HG03095 (cell line): ENCODE results near the gene IL1RN.
"Not testable (repeated sequence)": the region's sequence is repeated elsewhere in the genome, so short reads cannot be mapped to it uniquely, and the experiment has no call there.

ENCODE experiments used
- ATAC-seq: cut with Tn5 transposase; IDR thresholded peaks from one replicate; pipeline ENCODE4 v1.9.1; 2021; ENCODE audit warnings: moderate library complexity; ENCODE audit not compliant: unreplicated experiment

Gene IL1RN

GRCh38 chr2:113126845-113127645, at the start of gene IL1RN:
Gene IL1RN (plus strand): TSS chr2:113127598. CDS start chr2:113127625, 27 bp downstream.
- no peak for ATAC-seq

GRCh38 chr2:113077921-113078320, 49.5 kb upstream of the IL1RN start:
- no peak for ATAC-seq

DNA sequence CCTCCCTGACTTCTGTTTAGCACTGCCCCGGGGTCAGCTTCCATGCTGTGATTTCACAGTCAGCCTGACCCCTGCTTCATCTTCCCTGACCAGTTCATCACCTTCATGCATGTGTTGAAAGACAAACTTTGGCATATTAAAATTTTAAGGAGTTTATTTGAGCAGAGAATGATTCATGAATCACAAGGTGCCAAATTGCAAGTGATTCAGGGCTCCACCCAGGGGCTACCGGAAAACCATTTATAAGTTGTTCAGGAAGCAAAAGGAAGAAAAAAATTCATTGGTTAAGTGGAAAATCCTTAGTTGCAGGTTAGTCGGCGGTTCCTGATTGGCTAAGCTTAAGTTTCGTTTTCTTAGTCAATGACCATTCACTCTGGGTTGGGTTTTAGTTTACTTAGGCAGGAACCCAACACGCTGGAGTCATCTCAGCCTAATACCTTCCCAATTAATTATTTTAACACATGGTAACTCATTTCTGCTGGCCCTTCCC, 49.0 kb upstream of the IL1RN start:
- no peak for ATAC-seq

DNA sequence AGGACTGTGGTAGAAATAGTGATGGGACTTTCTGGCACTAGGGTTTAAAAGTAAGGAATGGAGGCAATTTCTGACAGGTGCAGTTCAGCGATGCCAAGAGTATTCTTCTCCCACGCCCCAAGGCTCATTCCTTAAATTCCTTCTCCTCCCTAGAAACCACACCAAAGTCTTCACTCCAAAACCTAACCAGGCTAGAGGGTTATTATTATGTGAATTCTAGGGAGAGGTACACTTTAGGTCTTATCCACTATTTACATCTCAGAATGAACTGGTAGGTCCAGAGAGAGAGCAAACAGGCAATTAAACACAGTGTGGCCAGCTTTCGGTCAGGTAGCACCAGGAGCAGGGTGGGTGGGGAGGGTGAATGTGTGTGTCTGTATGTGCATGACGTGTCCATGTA, 48.3 kb upstream of the IL1RN start:
- ATAC-seq: no peak

GRCh38 chr2:113080134-113080533, 47.3 kb upstream of the IL1RN start:
- ATAC-seq: no peak

GRCh38 chr2:113081488-113082210, 45.7 kb upstream of the IL1RN start:
- no peak for ATAC-seq

DNA sequence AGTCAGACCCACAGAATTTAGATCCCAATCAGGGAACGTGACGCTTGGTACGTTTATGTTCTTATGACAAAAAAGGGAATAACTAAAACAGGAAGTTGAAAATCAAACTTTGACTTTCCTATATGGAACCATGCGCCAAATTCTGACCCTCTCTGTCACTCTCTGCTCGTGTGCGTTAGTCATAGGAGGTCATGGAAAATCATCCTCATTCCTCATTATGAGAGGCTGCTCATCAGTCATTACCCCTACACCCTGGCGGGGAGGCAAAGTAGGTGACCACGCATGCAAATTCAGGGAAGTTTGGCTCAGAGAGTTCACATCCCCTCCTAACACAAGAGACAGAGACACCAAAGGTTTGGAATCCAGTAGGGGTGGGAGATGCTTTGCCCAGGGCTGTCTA, 44.1 kb upstream of the IL1RN start:
- ATAC-seq: no peak

DNA sequence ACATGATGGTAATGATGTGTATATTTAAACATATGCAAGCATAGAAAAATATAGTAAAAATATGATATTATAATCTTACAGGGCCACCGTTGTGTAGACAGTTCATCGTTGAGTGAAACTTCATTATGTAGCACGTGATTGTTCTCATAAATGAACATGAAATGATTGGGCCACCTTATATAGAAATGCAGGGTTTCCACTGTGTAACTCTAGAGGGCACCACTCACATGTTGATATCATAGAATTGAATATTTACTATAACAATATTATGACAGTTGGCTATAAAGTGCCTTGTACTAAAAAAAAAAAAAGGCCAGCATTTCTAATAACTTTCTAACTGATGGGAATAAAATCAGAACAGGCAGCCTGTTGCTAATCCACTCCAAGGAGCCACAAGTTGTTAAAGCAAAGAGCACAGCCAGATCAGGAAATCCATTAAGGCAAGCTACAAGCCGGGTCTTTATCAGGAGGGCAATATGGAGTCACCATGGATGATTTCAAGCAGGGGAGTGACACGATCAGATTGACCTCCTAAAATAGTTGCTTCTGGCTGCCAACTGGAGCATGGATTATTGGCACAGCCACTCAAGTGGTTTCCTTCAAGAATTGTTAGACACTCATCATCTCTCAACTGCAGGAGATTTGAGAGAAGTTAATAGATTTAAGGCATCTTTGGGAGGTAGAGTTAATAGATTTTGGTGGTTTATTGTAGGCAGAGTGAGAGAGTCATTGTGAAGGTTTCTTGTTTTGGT, 43.0 kb upstream of the IL1RN start:
- no peak for ATAC-seq

- ATAC-seq: no peak
These were observed 41.9 kb upstream of the IL1RN start for GRCh38 chr2:113085542-113085941.

DNA sequence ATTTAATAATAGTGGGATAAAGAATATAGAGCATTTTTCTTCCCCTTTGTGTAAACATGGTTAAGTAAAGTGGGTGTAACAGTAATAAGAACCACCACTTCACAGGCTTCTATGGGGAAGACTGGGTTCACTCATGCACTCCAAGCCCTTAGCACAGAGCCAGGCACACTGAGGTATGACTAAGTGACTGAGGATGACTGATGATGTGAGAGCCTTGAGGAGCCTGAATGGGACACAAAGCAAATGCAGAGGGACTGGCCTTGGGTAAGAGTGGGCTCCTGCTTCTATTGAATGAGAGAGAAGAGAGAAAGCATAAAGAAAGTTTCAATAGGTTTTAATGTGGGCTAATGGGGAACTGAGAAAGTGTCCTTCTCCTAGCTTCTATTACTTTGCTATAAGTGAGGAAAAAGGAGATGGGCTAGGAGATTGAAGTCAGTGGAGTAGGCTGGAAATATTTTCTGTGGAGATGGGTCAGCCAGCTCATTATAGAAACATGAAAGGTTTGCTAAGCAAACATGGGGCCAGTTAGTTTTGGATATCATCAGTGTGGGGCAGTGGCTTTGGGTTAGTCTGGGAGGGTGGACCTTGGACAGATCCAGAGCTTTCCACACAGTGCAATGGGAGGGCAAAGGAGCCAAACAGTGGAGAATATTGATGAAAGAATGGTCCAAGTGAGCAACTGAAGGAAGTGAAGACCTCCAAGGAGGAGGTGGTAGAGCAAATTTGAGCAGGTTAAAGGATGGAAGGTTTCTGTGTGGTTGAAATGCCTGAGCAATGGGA, 39.0 kb upstream of the IL1RN start:
- no peak for ATAC-seq

DNA sequence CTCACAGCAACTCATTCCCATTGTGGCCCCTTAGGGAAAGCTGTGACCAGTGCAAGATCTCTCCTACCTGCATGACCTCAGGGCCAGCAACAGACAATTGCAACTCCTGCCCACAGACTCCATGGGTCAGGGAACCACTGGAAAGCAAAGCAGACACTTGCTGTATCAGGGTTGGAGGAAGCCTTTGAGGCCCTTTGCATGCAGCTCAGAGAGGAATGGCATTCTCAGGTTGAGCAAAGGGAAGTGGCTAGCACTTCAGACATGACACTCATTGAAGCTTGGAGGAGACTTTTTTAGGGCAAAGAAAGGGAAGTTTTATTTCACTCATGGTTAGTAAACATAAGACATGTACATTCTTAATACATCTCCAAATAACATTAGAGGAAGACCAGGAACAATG, 37.5 kb upstream of the IL1RN start:
- ATAC-seq: no peak

DNA sequence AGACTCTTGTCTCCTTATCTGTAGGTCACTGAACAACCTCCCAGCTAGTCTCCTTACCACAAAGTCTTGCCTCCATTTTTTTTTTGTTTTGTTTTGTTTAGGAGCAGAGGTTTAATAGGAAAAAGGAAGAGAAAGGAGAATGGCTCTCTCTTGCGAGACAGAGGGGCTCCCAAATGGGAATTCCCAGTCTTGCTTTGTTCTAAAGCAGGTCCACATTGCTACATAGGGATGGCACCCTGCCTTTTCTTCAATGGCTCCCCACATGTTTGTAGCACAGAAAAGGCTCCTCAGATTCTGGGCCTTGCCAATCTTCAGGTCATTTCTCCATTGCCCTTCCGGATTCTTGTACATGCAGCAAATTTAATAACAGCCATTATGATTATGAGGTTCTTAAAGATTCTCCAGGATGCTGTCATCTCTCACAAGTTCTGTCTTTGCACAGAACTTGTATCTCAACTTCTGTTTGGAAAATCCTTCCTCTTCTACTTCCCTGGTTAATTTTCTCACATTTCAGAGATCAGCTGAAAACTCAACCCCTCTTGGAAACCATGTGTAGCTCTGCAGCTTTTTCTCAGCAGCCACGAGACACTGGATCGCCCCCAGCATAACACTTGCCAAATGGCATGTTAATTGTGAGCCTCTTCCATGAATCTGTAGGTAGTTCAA, 36.0 kb upstream of the IL1RN start:
- ATAC-seq: no peak

DNA sequence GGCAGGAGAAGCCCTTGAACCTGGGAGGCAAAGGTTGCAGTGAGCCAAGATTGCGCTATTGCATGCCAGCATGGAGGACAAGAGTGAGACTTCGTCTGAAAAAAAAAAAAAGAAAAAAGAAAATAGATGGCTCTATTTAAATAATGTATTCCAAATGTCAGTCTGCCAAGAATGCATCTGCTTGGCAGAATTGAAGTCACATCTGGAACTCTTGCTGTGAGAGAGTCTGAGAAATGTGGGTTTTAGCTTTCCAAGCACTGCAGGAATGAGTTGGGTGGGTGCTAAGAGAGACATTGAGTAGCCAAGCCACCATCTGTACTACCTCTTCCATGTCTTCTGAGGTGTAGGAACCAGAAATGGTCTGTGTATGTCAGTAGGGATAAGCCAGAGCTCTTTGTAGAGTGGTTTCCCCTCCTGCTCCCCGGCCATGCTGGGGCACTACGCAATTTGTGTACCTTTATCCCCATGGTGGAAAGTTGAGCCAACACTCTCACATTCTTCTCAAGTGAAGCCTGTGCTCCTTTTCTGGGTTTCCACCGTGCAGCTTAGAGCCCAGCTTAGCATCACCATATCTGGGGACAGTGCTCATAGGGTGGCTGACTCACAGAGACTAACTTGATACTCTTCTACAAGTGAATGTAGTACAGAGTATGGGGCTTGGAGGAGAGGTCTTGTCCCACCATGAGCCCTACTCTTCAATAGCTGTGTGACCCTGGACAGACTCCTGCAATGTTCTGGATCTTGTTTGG, 34.4 kb upstream of the IL1RN start:
- no peak for ATAC-seq

- no peak for ATAC-seq
These were observed 33.8 kb upstream of the IL1RN start for GRCh38 chr2:113093613-113093977.

GRCh38 chr2:113096306-113096705, 31.1 kb upstream of the IL1RN start:
- not testable (repeated sequence) for ATAC-seq

GRCh38 chr2:113096842-113097618, 30.4 kb upstream of the IL1RN start:
- not testable (repeated sequence) for ATAC-seq

GRCh38 chr2:113098041-113098440, 29.4 kb upstream of the IL1RN start:
- ATAC-seq: no peak

GRCh38 chr2:113098532-113098931, 28.9 kb upstream of the IL1RN start:
- no peak for ATAC-seq

DNA sequence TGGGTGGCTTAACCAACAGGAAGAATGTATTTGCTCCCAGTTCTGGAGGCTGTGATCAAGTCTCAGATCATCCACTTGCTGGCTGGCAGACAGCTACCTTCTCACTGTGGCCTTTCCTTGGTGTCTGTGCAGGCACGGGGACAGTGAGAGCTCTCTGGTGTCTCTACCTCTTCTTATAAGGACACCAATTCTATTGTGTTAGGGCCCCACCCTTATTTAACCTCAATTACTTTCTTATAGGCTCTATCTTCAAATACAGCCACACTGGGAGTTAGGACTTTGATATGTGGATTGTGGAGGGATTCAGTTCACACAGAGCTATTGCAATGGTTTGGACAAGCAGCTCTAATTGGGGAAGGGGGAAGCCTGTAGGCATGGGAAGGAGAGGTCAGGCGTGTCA, 25.3 kb upstream of the IL1RN start:
- ATAC-seq: no peak
